Thymus (tissue), 11 donors: ENCODE measurements around the gene TMEM128. TPM values are rescaled to one million over a fixed set of nuclear protein-coding genes. Genes with fewer than 3 reads are reported as not detected.
A peak's percentile ranks its signal among the peaks of the same experiment; 100 is the strongest.
"Not testable (repeated sequence)": the region's sequence is repeated elsewhere in the genome, so short reads cannot be mapped to it uniquely, and the experiment has no call there.

Source experiments
- DNase-seq, 9 donors: peaks; one replicate each; pipeline ENCODE4 v3.0.0-alpha.2; 2013; ENCODE audit warnings: low spot score in 9 of 9, low read depth in 6 of 9, missing footprints in 1 of 9
- H3K27ac ChIP-seq, 2 donors: one replicate each; pipeline ENCODE4 v1.5.1; 2013; ENCODE audit warnings: control low read depth in 1 of 2, low read depth in 1 of 2, low read length in 1 of 2, mild to moderate bottlenecking in 1 of 2, moderate library complexity in 1 of 2
- H3K27me3 ChIP-seq, 2 donors: one replicate each; pipeline ENCODE4 v1.5.1; 2013; ENCODE audit warnings: low read length in 1 of 2; ENCODE audit not compliant: control insufficient read depth in 2 of 2, insufficient read depth in 1 of 2
- H3K36me3 ChIP-seq, 2 donors: one replicate each; pipeline ENCODE4 v1.5.1; 2013; ENCODE audit warnings: low read length in 1 of 2, mild to moderate bottlenecking in 1 of 2, moderate library complexity in 1 of 2; ENCODE audit not compliant: control insufficient read depth in 2 of 2, insufficient read depth in 2 of 2
- H3K4me1 ChIP-seq, 2 donors: one replicate each; pipeline ENCODE4 v1.5.1; 2013; ENCODE audit warnings: low read length in 2 of 2; ENCODE audit not compliant: control insufficient read depth in 2 of 2, insufficient read depth in 2 of 2
- H3K4me3 ChIP-seq, 2 donors: one replicate each; pipeline ENCODE4 v1.5.1; 2013; ENCODE audit warnings: low read length in 2 of 2, control low read depth in 1 of 2, mild to moderate bottlenecking in 1 of 2
- H3K9me3 ChIP-seq, 2 donors: one replicate each; pipeline ENCODE4 v1.5.1; 2013; ENCODE audit warnings: low read length in 1 of 2, mild to moderate bottlenecking in 1 of 2; ENCODE audit not compliant: control insufficient read depth in 2 of 2, insufficient read depth in 1 of 2
- WGBS: extraction: QIAGEN DNeasy Blood & Tissue Kit; methylation state at CpG from one replicate; pipeline ENCODE4 v1.1.7; 2013; 5-methylcytosine and 5-hydroxymethylcytosine counted together
- polyA plus RNA-seq: library from polyadenylated mRNA; stranded (reverse); fragments of 200-250 nt; gene quantifications from one replicate; pipeline ENCODE4 v1.2.3, GENCODE V29; 2013
- total RNA-seq: library from RNA; stranded (reverse); fragments of 120-200 nt; gene quantifications from one replicate; pipeline ENCODE4 v1.2.4, GENCODE V29; 2013
- donor health status: healthy.

TMEM128 gene
- total and polyA plus RNA-seq, 2 donors = 30.3 to 47.6 TPM

DNA sequence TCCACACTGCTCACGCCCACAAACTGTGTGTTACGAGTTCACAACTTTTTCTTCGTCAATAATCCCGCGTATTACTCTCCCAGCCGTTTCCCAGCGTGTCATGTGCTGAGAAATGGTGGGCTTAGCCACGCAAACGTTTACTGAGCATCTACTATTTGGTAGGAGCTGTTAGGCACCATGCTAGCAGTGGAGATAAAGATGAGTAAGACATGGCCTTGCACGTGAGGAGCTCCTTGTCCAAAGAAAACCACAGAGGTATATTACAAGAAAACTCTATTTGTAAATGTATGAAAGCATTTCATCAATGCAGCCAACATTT, 821 bp upstream of the TMEM128 start:
- H3K27me3 ChIP-seq = peaks cover 0 to 4% of the 10 kb centered on the region in 2 donors
- peaks cover 14 to 15% of the 10 kb centered on the region in 2 donors for H3K36me3 ChIP-seq
- DNase-seq = peak in 2 of 9 donors; percentile 3 to 8
- peaks cover 13% of the 10 kb centered on the region in 2 donors for H3K4me1 ChIP-seq
- 48% methylated on average over 10 of the region's 10 CpGs for WGBS
- peak overlapping the region; percentile 78 to 99 for H3K4me3 ChIP-seq
- H3K9me3 ChIP-seq = no peaks in the 10 kb centered on the region
- peak overlapping the region in 1 of 2 donors; percentile 94 for H3K27ac ChIP-seq

DNA sequence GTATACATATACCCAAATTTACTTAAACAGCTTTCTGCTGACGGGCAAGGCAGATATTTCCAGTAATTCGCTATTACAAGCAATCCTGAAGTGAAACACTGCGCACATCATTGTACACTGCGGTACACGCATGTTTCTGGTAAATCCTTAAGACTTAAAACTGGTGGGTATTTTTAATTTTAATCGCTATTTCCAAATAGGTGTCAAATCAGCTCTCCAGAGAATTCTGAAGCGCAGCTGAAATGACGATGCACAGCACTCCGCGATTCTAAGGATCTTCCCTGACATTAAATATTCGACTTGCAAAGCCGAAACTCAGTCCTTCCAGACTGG, 361 bp downstream of the TMEM128 start:
- Histone ChIP-seq H3K36me3 (peaks cover 18 to 22% of the 10 kb centered on the region in 2 donors), H3K9me3 (no peaks in the 10 kb centered on the region), H3K4me1 (peaks cover 13% of the 10 kb centered on the region in 2 donors), H3K4me3 (peak overlapping the region; percentile 78 to 99), H3K27me3 (peaks cover 0 to 4% of the 10 kb centered on the region in 2 donors), H3K27ac (peak overlapping the region; percentile 94 to 98)
- WGBS = 1% methylated on average over 12 of the region's 12 CpGs
- DNase-seq = peak in 3 of 9 donors; percentile 8 to 48 (median 25)

DNA sequence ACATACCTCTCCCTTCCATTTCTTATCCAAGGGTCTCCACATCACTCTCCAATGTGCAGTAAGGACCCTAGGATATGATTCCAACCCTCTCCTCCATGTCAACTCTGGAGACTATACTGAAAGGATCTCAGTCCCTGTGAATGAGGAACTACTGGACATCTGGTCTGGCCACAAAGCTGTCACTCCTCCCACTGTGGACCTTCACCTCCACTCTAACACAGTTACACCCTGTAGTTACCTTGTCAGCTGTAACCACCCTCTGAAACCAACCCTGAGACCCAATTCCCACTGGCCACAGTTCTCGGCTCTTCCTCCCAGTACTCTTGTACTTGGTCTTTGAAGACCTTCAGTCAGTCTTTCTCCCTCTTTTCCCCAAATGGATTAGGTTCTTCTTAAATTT, 2.9 kb downstream of the TMEM128 start:
- no peak overlapping the region for H3K27ac ChIP-seq
- no peak for DNase-seq
- H3K4me1 ChIP-seq = peaks cover 13% of the 10 kb centered on the region in 2 donors
- no peaks in the 10 kb centered on the region for H3K9me3 ChIP-seq
- no peak overlapping the region for H3K4me3 ChIP-seq
- WGBS = 100% methylated on average over 1 of the region's 1 CpG
- H3K36me3 ChIP-seq = peaks cover 32 to 34% of the 10 kb centered on the region in 2 donors
- H3K27me3 ChIP-seq = no peaks in the 10 kb centered on the region

DNA sequence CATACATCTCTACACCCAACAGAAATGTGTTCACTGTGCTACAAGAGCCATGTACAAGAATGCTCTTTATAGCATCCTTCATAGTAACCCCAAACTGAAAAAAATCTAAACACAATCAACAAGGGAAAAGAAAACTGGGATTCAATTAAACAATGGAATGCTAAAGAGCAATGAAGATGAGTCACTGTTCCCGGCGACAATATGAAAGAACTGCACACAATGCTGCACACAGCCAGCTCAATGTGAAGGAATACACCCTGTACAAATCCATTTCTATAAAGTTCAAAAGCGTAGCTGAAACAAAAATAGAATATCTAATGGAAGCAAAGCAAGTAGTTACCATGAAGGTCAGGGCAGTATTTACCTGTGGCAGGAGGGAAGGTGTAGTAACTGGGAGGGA, 8.5 kb downstream of the TMEM128 start:
- not testable (repeated sequence) for DNase-seq, H3K27ac ChIP-seq, H3K4me3 ChIP-seq, H3K9me3 ChIP-seq, H3K27me3 ChIP-seq, H3K4me1 ChIP-seq
- peaks cover 30 to 35% of the 10 kb centered on the region in 2 donors for H3K36me3 ChIP-seq
- 98% methylated on average over 3 of the region's 3 CpGs for WGBS

DNA sequence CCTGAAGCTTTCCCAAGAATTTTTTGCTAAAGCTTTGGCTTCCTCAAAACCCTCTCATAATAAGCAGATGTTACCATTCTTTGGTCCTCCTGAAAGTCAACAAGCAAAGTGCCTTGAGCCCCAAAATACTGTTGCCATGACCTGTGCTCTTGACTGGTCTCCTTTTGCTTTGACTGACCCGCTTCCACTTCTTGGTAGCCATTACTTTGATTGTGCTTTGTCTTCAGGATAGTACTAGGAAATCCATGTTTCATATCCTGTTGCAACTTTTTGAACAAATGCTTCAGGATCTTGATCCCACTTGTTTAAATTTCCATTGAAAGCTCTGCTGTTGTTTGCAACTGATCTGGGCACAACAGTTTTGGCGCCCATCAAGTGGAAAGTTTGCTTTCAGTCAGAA, 14.4 kb downstream of the TMEM128 start:
- H3K27me3 ChIP-seq = peaks cover 5 to 14% of the 10 kb centered on the region in 2 donors
- no peaks in the 10 kb centered on the region for H3K4me1 ChIP-seq
- 95% methylated on average over 2 of the region's 2 CpGs for WGBS
- H3K36me3 ChIP-seq = peaks cover 2 to 5% of the 10 kb centered on the region in 2 donors
- DNase-seq = no peak
- H3K27ac ChIP-seq = no peak overlapping the region
- no peaks in the 10 kb centered on the region for H3K9me3 ChIP-seq
- H3K4me3 ChIP-seq = no peak overlapping the region

DNA sequence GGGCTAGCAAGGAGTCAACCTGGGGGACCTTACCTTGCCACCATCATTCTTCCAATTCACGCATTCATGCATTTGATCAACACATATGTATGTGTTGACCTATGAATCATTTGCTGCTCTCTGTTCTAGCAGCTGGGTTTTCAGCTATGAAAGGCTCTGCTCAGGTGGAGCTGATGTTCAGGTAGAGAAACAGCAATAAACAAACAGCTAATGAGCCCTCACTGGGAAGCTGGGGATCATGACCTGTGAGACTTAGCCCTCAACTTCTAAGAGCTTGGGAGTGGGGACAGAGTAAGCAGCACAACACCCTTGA, 19.7 kb downstream of the TMEM128 start:
- Histone ChIP-seq H3K27ac (no peak overlapping the region), H3K4me3 (no peak overlapping the region), H3K9me3 (no peaks in the 10 kb centered on the region), H3K4me1 (no peaks in the 10 kb centered on the region), H3K36me3 (no peaks in the 10 kb centered on the region), H3K27me3 (peaks cover 36 to 57% of the 10 kb centered on the region in 2 donors)
- 86% methylated on average over 1 of the region's 1 CpG for WGBS
- DNase-seq = no peak

DNA sequence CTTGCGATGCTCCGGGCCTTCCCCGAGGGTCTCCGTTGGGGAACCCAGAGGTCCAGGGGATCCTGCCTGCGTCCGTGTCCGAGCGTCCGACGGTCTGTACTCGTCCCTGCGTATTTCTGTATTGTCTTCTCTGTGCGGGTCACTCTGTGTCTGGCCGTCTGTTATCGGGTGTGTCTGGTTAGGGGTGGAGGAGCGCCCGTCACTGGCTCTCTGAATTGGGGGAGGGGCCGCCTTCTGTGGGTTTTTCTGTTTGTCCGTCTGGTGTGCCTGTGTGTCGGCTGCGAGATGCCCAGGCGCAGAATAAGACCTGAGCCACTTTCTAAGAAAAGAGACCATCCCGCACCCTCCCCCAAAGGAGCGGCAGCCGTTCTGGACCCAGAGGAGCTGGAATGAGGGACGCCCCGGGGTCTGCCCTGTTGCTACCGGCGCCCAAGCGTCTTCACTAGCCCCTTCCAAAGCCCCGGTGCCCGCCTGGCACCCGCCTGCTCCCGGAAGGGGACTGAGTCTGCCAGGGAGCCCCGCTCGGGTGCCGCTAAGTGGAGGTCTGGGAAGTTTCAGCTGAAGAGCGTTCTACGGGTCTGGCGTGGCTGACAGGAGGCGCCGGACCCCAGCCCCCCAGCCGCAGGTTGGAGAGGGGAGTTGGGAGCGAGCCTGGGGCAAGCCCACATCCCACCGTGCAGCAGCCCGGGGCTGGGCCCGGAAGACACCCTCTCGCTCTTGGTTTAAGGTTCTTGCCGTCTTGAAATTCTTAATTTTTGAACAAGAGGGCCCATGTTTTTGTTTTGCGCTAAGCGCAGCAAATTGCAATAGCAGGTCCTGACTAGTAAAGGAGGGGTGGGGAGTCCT, 20.3 kb downstream of the TMEM128 start:
- Histone ChIP-seq H3K9me3 (no peaks in the 10 kb centered on the region), H3K27me3 (peaks cover 36 to 58% of the 10 kb centered on the region in 2 donors), H3K4me1 (no peaks in the 10 kb centered on the region), H3K4me3 (no peak overlapping the region), H3K27ac (no peak overlapping the region), H3K36me3 (no peaks in the 10 kb centered on the region)
- DNase-seq = no peak
- WGBS = 16% methylated on average over 51 of the region's 51 CpGs

DNA sequence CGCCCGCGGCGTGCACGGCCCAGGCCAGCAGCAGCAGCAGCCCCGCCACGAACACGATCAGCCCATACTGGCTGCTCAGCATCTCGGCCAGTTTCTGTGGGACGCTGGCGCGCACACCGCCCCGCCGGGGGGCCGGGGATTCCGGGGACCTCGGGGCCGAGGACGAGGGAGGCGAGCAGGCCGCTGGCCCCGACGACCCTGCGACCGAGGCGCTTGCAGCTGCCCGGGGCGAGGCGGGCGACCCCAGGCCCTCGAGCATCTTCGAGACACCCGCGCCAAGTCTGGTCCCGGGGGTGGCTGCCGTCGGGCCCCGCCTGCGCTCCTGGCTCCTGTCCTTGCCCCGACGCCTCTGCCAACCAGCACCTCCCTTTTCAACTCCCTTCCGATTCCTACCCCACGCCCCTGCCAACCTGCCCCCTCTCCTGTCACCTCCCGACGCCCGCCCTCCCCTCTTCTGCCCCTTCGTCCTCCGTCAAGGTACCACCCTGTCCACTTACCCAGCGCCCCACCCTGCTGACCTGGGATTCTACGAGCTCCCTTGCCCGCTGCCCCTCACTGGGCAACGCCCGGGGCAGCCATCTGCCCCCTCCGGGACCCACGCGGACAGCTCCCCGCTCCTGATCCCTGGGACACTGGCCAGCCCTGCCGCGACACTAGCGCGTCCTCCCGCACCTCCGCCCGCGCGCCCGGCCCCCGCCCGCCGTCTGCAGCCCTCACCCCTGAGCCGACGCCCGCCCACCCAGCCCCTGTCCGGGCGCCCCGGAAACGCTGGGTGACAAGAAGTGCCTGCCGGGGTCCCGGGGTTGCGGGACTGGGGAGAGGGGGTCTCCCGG, 21.2 kb downstream of the TMEM128 start, which contains the start of gene OTOP1:
OTOP1 (minus strand) TSS at position 324 of the 833 bp plus-strand sequence; CDS start at position 259, 65 bp downstream.
- no peaks in the 10 kb centered on the region for H3K36me3 ChIP-seq
- peaks cover 36 to 58% of the 10 kb centered on the region in 2 donors for H3K27me3 ChIP-seq
- H3K4me1 ChIP-seq = no peaks in the 10 kb centered on the region
- 19% methylated on average over 82 of the region's 82 CpGs for WGBS
- no peaks in the 10 kb centered on the region for H3K9me3 ChIP-seq
- DNase-seq = no peak
- H3K4me3 ChIP-seq = no peak within 1 kb of the TSS
- H3K27ac ChIP-seq = no peak within 1 kb of the TSS

DNA sequence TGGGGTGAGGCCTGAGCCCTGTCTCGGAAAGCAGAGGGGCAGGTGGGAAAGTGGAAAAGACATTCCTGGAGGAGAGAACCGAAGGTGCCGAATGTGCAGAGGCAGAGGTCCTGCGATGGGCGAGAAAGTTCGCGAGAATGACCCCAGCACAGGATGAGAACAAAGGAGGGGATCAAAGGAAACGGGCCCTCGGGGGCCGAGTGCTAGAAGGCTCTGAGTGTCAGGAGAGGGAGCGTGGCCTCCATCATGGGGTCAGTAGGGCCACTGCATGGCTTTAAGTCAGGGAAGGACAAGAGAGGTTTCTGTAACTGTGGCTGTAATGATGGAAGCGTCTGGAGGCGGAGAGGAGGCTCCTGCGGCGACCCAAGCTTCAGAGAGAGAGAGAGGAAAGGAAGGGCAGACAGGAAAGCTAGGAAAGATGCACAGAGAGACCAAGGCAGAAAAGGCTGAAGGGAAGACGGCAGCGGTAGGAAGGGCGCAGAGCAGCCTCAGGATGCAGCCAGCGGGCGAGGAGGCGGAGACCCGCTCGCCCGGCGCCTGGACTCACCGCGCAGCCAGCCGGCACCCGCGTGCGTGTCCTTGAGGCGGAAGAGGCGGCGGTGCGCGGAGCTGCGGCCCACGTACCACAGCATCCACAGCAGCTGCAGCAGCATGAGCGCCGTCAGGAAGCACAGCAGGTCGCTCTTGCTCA, 22.0 kb downstream of the TMEM128 start:
- no peaks in the 10 kb centered on the region for H3K9me3 ChIP-seq
- H3K27me3 ChIP-seq = peaks cover 36 to 58% of the 10 kb centered on the region in 2 donors
- WGBS = 21% methylated on average over 41 of the region's 41 CpGs
- no peaks in the 10 kb centered on the region for H3K36me3 ChIP-seq
- H3K4me1 ChIP-seq = no peaks in the 10 kb centered on the region
- no peak overlapping the region for H3K4me3 ChIP-seq
- no peak overlapping the region for H3K27ac ChIP-seq
- DNase-seq = no peak
